HFFc6 (cell line): ENCODE results near the gene ENAH. TPM values are rescaled to one million over a fixed set of nuclear protein-coding genes. Genes with fewer than 3 reads are reported as not detected.

Experiments
- DNase-seq: peaks from one replicate; pipeline ENCODE4 v3.0.0-alpha.2; 2018
- H3K27ac Mint-ChIP-seq: 2 replicates; pipeline ENCODE4 v1.8.0; 2020; ENCODE audit warnings: mild to moderate bottlenecking, mixed read lengths
- H3K27me3 Mint-ChIP-seq: 2 replicates; pipeline ENCODE4 v1.8.0; 2021; ENCODE audit warnings: mild to moderate bottlenecking, moderate library complexity, mixed read lengths; ENCODE audit not compliant: insufficient read depth
- H3K36me3 Mint-ChIP-seq: 2 replicates; pipeline ENCODE4 v1.8.0; 2021; ENCODE audit warnings: low read depth, mixed read lengths
- H3K4me1 Mint-ChIP-seq: 2 replicates; pipeline ENCODE4 v1.8.0; 2020; ENCODE audit warnings: low read depth, mixed read lengths
- H3K4me3 Mint-ChIP-seq: 2 replicates; pipeline ENCODE4 v1.8.0; 2020; ENCODE audit warnings: mild to moderate bottlenecking, moderate library complexity, mixed read lengths
- H3K9me3 Mint-ChIP-seq: 2 replicates; pipeline ENCODE4 v1.8.0; 2020; ENCODE audit warnings: mild to moderate bottlenecking, mixed read lengths
- CTCF ChIP-seq: fragments of 200-600 bp; sonication (generic); IDR thresholded peaks from 2 replicates; pipeline ENCODE4 v1.5.0; 2021; ENCODE audit warnings: antibody characterized with exemption, mild to moderate bottlenecking
- total RNA-seq, 6 experiments: library from RNA; stranded (reverse); fragmentation: NEBNext Ultra II Directional; extraction: Animal tissue kit (Norgen Biotek cat#: 25700); gene quantifications; 2 replicates in 1 of 6; 3 replicates in 5 of 6; pipeline ENCODE4 v1.2.3, GENCODE V29; 2021

The ENAH gene
- total RNA-seq, 6 experiments from 2014 or later, result 133 to 171 (median 139) TPM

GRCh38 chr1:225578251-225578977 is 74.5 kb downstream of the ENAH start:
- no peak for TF ChIP-seq CTCF
- Mint-ChIP-seq H3K27ac (peak overlapping the region; percentile 51), H3K36me3 (peaks cover 21% of the 10 kb centered on the region), H3K9me3 (no peaks in the 10 kb centered on the region), H3K4me1 (peaks cover 60% of the 10 kb centered on the region), H3K4me3 (peak overlapping the region; percentile 5; the same call in 1 of the 2 replicates), H3K27me3 (peaks cover 3% of the 10 kb centered on the region)
- DNase-seq, result no peak

GRCh38 chr1:225577241-225577640 is 75.7 kb downstream of the ENAH start:
- TF ChIP-seq CTCF, result no peak
- DNase-seq, result no peak
- Mint-ChIP-seq H3K4me1 (peaks cover 72% of the 10 kb centered on the region), H3K9me3 (no peaks in the 10 kb centered on the region), H3K27ac (no peak overlapping the region; the same call in 1 of the 2 replicates), H3K4me3 (no peak overlapping the region), H3K36me3 (peaks cover 14% of the 10 kb centered on the region), H3K27me3 (peaks cover 3% of the 10 kb centered on the region; the same call in 1 of the 2 replicates)

GRCh38 chr1:225573216-225573615 is 79.7 kb downstream of the ENAH start:
- peaks cover 3% of the 10 kb centered on the region; the same call in 1 of the 2 replicates for H3K27me3 Mint-ChIP-seq
- H3K4me1 Mint-ChIP-seq, result peaks cover 65% of the 10 kb centered on the region
- no peak for DNase-seq
- peaks cover 11% of the 10 kb centered on the region for H3K36me3 Mint-ChIP-seq
- no peak overlapping the region for H3K4me3 Mint-ChIP-seq
- 0 out of 2 replicates have a peak overlapping the region, but pooled peaks have one; percentile 1 for H3K27ac Mint-ChIP-seq
- TF ChIP-seq CTCF, result no peak
- H3K9me3 Mint-ChIP-seq, result no peaks in the 10 kb centered on the region

- no peak overlapping the region for H3K4me3 Mint-ChIP-seq
- no peaks in the 10 kb centered on the region for H3K9me3 Mint-ChIP-seq
- H3K27me3 Mint-ChIP-seq, result peaks cover 3% of the 10 kb centered on the region; the same call in 1 of the 2 replicates
- H3K4me1 Mint-ChIP-seq, result peaks cover 57% of the 10 kb centered on the region
- TF ChIP-seq CTCF, result peak; percentile 63
- peaks cover 11% of the 10 kb centered on the region for H3K36me3 Mint-ChIP-seq
- peak overlapping the region; percentile 18; the same call in 1 of the 2 replicates for H3K27ac Mint-ChIP-seq
- peak; percentile 80 for DNase-seq
Measured at GRCh38 chr1:225572422-225572821, 80.5 kb downstream of the ENAH start.

GRCh38 chr1:225567789-225568188 is 85.1 kb downstream of the ENAH start:
- TF ChIP-seq CTCF, result peak; percentile 28; the same call in 1 of the 2 replicates
- Mint-ChIP-seq H3K4me1 (peaks cover 20% of the 10 kb centered on the region), H3K9me3 (no peaks in the 10 kb centered on the region), H3K36me3 (peaks cover 7% of the 10 kb centered on the region; the same call in 1 of the 2 replicates), H3K27me3 (no peaks in the 10 kb centered on the region; the same call in 1 of the 2 replicates), H3K4me3 (no peak overlapping the region), H3K27ac (no peak overlapping the region)
- DNase-seq, result no peak
